GM13976 (cell line): ENCODE data around the gene ZSWIM5.

Source experiments
- DNase-seq: peaks from one replicate; pipeline ENCODE4 v3.0.0; 2012; ENCODE audit warnings: low spot score
- CTCF ChIP-seq: IDR thresholded peaks from 2 replicates; pipeline ENCODE4 v1.5.1; 2012; ENCODE audit warnings: borderline replicate concordance, mild to moderate bottlenecking; ENCODE audit not compliant: insufficient read depth; ENCODE audit errors: extremely low read depth, missing control alignments, control extremely low read depth
- in situ Hi-C: fragments of 300-500 bp; cut with MboI; formaldehyde crosslinking; loops from one replicate; pipeline ENCODE4 v1.12.0; 2022; ENCODE audit warnings: low sequenced_read_pairs, mixed read lengths, inconsistent platforms; ENCODE audit not compliant: unreplicated experiment

ZSWIM5 gene

GRCh38 chr1:45155957-45156356, 50.4 kb downstream of the ZSWIM5 start:
- DNase-seq, result no peak
- in situ Hi-C loops, result no loop called here
- TF ChIP-seq CTCF, result no peak

GRCh38 chr1:45155423-45155822, 51.0 kb downstream of the ZSWIM5 start:
- no peak for TF ChIP-seq CTCF
- in situ Hi-C loops, result no loop called here
- DNase-seq, result no peak

- TF ChIP-seq CTCF, result no peak
- no peak for DNase-seq
- in situ Hi-C loops, result no loop called here
Observed at GRCh38 chr1:45152126-45152525, 54.3 kb downstream of the ZSWIM5 start.

- TF ChIP-seq CTCF, result no peak
- in situ Hi-C loops, result no loop called here
- DNase-seq, result no peak
Observed at GRCh38 chr1:45148209-45148825, 58.1 kb downstream of the ZSWIM5 start.

GRCh38 chr1:45146833-45147232, 59.6 kb downstream of the ZSWIM5 start:
- in situ Hi-C loops, result no loop called here
- TF ChIP-seq CTCF, result no peak
- DNase-seq, result no peak

- no peak for TF ChIP-seq CTCF
- DNase-seq, result no peak
- in situ Hi-C loops, result no loop called here
Observed at GRCh38 chr1:45141247-45142003, 65.0 kb downstream of the ZSWIM5 start.
